Omental fat pad (tissue), 4 donors: ENCODE results near the gene MBTPS1. TPM values are rescaled to one million over a fixed set of nuclear protein-coding genes. Genes with fewer than 3 reads are reported as not detected.

ENCODE experiments used
- ATAC-seq: fragments of 150-250 bp; one replicate; pipeline ENCODE4 v1.9.1; 2016; ENCODE audit warnings: mild to moderate bottlenecking, moderate library complexity; ENCODE audit not compliant: low FRiP score
- DNase-seq: peaks from one replicate; pipeline ENCODE4 v3.0.0-alpha.2; 2019; ENCODE audit warnings: low spot score
- total RNA-seq, 4 donors: library from RNA; depleted of rRNA; stranded (reverse); fragments of >200 nt; gene quantifications; one replicate each; pipeline ENCODE4 v1.1.0, GENCODE V29; 2016
- TF ChIP-seq, protein P1 (sequence below), 3 donors: fragments of 450-650 bp; IDR thresholded peaks; one replicate each; pipeline ENCODE4 v1.5.1; 2016 to 2017; ENCODE audit warnings: antibody characterized with exemption in 3 of 3, mild to moderate bottlenecking in 3 of 3, moderate library complexity in 2 of 3

Gene MBTPS1
- total RNA-seq, 4 donors from 2014 or later, result 75.3 to 100 (median 84.3) TPM

DNA sequence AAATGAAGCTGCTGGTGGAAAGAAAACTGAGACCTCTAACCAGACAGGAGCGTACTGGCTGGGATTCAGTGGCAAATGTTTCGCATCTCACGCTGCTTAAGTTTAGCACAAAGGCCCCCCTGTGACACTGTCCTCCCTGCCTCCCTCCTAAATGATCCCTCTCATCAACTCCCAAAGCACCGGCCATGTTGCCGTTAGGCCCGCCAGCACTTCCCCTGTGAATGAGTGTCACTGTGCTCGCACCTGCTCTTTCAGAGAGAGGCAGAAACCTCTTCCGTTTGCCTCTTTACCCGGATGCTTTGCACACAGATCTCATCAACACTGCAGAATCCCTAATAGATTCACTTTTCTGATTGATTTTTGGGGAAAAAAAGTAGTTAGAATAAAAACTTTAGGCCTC is 26.5 kb downstream of the MBTPS1 start:
- TF ChIP-seq, protein P1, sequence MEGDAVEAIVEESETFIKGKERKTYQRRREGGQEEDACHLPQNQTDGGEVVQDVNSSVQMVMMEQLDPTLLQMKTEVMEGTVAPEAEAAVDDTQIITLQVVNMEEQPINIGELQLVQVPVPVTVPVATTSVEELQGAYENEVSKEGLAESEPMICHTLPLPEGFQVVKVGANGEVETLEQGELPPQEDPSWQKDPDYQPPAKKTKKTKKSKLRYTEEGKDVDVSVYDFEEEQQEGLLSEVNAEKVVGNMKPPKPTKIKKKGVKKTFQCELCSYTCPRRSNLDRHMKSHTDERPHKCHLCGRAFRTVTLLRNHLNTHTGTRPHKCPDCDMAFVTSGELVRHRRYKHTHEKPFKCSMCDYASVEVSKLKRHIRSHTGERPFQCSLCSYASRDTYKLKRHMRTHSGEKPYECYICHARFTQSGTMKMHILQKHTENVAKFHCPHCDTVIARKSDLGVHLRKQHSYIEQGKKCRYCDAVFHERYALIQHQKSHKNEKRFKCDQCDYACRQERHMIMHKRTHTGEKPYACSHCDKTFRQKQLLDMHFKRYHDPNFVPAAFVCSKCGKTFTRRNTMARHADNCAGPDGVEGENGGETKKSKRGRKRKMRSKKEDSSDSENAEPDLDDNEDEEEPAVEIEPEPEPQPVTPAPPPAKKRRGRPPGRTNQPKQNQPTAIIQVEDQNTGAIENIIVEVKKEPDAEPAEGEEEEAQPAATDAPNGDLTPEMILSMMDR (IDR thresholded peaks at IDR 0.05), result no peak
- DNase-seq (no peak), ATAC-seq (no peak)

GRCh38 chr16:84088695-84089395 is 27.9 kb downstream of the MBTPS1 start:
- no peak for ATAC-seq
- no peak for DNase-seq
- TF ChIP-seq, protein P1 (IDR thresholded peaks at IDR 0.05), result no peak

GRCh38 chr16:84087466-84088151 is 29.1 kb downstream of the MBTPS1 start:
- TF ChIP-seq, protein P1 (IDR thresholded peaks at IDR 0.05), result no peak
- ATAC-seq (no peak), DNase-seq (no peak)

- no peak for DNase-seq
- TF ChIP-seq, protein P1 (IDR thresholded peaks at IDR 0.05), result no peak
- ATAC-seq, result no peak
Measured at GRCh38 chr16:84087001-84087400, 29.7 kb downstream of the MBTPS1 start.

- ATAC-seq (no peak), DNase-seq (no peak)
- TF ChIP-seq, protein P1 (IDR thresholded peaks at IDR 0.05), result no peak
Measured at GRCh38 chr16:84086341-84086740, 30.4 kb downstream of the MBTPS1 start.

DNA sequence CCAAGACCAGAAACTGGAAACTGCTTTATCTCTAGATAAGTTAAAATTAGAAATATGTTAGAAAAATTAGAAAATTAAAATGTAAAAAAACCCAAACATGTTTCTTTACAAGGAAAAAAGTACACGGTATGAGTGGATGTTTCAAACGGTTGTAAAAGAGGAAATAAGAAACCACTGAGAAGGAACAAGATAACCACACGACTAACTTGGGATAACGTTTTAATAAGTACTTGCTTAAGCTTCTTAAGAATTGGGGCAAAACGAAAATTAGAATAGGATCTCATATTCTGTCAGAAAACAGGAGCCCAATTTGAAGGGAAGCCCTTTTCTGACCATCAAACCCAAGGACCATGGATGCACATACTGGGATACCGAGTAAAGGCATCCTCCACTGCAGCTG is 31.0 kb downstream of the MBTPS1 start:
- DNase-seq, result no peak
- TF ChIP-seq, protein P1 (IDR thresholded peaks at IDR 0.05), result no peak
- ATAC-seq, result no peak

DNA sequence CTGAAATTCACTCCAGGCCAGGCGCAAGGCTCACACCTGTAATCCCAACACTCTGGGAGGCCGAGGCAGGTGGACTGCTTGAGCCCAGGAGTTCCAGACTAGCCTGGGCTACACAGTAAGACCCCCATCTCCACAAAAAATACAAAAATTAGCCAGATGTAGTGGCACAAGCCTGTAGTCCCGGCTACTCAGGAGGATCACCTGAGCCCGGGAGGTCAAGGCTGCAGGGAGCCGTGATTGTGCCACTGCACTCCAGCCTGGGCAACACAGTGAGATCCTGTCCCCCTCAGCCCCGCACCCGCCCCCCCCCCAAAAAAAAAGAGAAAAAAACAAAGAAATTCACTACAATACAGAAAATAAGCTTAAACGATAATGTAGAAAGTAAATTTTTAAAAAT is 31.5 kb downstream of the MBTPS1 start:
- TF ChIP-seq, protein P1 (IDR thresholded peaks at IDR 0.05), result no peak
- DNase-seq (no peak), ATAC-seq (no peak)
